KMS-11 (cell line): ENCODE data around the gene GP5.

Experiments used
- H2AFZ ChIP-seq: fragments of 200-600 bp; sonication (generic); 2 replicates; pipeline ENCODE4 v1.6.1; 2016; ENCODE audit warnings: antibody characterized with exemption, mixed run types, low read depth
- H3K27ac ChIP-seq: fragments of 200-600 bp; sonication (generic); 2 replicates; pipeline ENCODE4 v1.6.1; 2016; ENCODE audit warnings: mild to moderate bottlenecking, mixed run types
- H3K27me3 ChIP-seq: fragments of 200-600 bp; sonication (generic); 2 replicates; pipeline ENCODE4 v1.6.1; 2017; ENCODE audit warnings: mild to moderate bottlenecking, low read depth, mixed run types, moderate library complexity; ENCODE audit not compliant: insufficient read depth
- H3K36me3 ChIP-seq: fragments of 200-600 bp; sonication (generic); 2 replicates; pipeline ENCODE4 v1.6.1; 2017; ENCODE audit warnings: mild to moderate bottlenecking, mixed run types; ENCODE audit not compliant: insufficient read depth
- H3K4me1 ChIP-seq: fragments of 200-600 bp; sonication (generic); 2 replicates; pipeline ENCODE4 v1.6.1; 2016; ENCODE audit warnings: mild to moderate bottlenecking, low read depth, mixed run types; ENCODE audit not compliant: poor library complexity, severe bottlenecking
- H3K4me2 ChIP-seq: fragments of 200-600 bp; sonication (generic); 2 replicates; pipeline ENCODE4 v1.7.0; 2016; ENCODE audit warnings: mild to moderate bottlenecking, mixed run types
- H3K4me3 ChIP-seq: fragments of 200-600 bp; sonication (generic); IDR thresholded peaks from 2 replicates; pipeline ENCODE4 v1.6.1; 2017; ENCODE audit warnings: low read depth, low read length, mixed read lengths; ENCODE audit not compliant: insufficient read depth
- H3K79me2 ChIP-seq: fragments of 200-600 bp; sonication (generic); 2 replicates; pipeline ENCODE4 v1.6.1; 2016; ENCODE audit warnings: low read depth, mixed run types; ENCODE audit not compliant: insufficient read depth
- H3K9ac ChIP-seq: fragments of 200-600 bp; sonication (generic); 2 replicates; pipeline ENCODE4 v1.6.1; 2016; ENCODE audit warnings: mild to moderate bottlenecking, mixed run types
- H4K20me1 ChIP-seq: fragments of 200-600 bp; sonication (generic); 2 replicates; pipeline ENCODE4 v1.6.1; 2016; ENCODE audit warnings: mild to moderate bottlenecking, mixed run types; ENCODE audit not compliant: insufficient read depth
- TF ChIP-seq, protein P1 (sequence below): fragments of 200-600 bp; sonication (generic); conservative IDR thresholded peaks from 2 replicates; pipeline ENCODE4 v1.6.1; 2017; ENCODE audit warnings: low read depth, mild to moderate bottlenecking, antibody characterized with exemption, low read length, moderate library complexity, mixed read lengths

The GP5 gene

DNA sequence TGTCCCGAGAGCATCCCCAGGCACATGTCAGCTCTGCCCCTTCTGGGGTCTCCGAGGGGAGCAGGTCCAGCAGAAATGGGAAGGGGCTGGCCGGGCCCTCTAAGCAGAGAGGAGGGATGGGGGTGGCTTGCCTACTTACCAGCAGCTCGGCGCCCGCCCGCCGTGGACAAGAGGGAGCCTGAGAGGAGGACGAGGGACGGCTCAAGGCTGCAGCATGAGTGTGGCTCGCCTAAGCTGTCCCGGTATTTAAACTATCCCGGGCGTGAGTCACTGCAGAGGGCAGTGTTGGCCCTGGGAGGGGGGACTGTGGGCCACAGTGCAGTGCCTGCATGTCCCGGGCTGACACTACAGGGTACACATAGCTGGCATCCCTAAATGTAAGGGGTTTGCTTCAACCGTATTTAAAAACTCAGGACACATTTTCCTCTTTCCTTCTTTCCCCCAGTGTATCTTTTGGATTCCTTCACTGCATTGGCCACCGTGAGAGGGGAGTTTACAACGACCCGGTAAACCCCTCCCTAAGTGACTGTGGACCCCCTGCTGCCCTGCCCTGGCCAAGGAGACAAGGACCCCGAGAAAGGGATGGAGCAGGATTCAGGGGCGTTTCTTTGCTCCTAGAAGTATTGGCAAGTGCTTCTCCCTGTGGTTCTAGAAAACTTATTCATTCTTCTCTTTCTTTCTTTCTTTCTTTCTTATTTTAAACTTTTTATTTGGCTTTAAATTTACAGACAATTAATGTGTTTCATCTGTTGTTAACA, 29.4 kb downstream of the GP5 start, which contains the start of gene LRRC15:
LRRC15 (minus strand) TSS at position 222 of the 758 bp plus-strand sequence. CDS start 8,700 bp downstream, outside the sequence.
- H3K27ac ChIP-seq: no peak within 1 kb of the TSS
- no peaks in the 10 kb centered on the region for H3K4me1 ChIP-seq
- H3K4me3 ChIP-seq: no peak within 1 kb of the TSS
- no peaks in the 10 kb centered on the region for H3K79me2 ChIP-seq
- TF ChIP-seq, protein P1, sequence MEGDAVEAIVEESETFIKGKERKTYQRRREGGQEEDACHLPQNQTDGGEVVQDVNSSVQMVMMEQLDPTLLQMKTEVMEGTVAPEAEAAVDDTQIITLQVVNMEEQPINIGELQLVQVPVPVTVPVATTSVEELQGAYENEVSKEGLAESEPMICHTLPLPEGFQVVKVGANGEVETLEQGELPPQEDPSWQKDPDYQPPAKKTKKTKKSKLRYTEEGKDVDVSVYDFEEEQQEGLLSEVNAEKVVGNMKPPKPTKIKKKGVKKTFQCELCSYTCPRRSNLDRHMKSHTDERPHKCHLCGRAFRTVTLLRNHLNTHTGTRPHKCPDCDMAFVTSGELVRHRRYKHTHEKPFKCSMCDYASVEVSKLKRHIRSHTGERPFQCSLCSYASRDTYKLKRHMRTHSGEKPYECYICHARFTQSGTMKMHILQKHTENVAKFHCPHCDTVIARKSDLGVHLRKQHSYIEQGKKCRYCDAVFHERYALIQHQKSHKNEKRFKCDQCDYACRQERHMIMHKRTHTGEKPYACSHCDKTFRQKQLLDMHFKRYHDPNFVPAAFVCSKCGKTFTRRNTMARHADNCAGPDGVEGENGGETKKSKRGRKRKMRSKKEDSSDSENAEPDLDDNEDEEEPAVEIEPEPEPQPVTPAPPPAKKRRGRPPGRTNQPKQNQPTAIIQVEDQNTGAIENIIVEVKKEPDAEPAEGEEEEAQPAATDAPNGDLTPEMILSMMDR: no peak
- H3K27me3 ChIP-seq: no peaks in the 10 kb centered on the region
- no peak within 1 kb of the TSS for H2AFZ ChIP-seq
- H4K20me1 ChIP-seq: no peaks in the 10 kb centered on the region
- no peak within 1 kb of the TSS for H3K9ac ChIP-seq
- H3K4me2 ChIP-seq: no peak within 1 kb of the TSS
- H3K36me3 ChIP-seq: no peaks in the 10 kb centered on the region

- no peak overlapping the region for H3K27ac ChIP-seq
- H3K9ac ChIP-seq: no peak overlapping the region
- no peaks in the 10 kb centered on the region for H3K36me3 ChIP-seq
These were observed 30.1 kb downstream of the GP5 start for GRCh38 chr3:194368918-194369317.

DNA sequence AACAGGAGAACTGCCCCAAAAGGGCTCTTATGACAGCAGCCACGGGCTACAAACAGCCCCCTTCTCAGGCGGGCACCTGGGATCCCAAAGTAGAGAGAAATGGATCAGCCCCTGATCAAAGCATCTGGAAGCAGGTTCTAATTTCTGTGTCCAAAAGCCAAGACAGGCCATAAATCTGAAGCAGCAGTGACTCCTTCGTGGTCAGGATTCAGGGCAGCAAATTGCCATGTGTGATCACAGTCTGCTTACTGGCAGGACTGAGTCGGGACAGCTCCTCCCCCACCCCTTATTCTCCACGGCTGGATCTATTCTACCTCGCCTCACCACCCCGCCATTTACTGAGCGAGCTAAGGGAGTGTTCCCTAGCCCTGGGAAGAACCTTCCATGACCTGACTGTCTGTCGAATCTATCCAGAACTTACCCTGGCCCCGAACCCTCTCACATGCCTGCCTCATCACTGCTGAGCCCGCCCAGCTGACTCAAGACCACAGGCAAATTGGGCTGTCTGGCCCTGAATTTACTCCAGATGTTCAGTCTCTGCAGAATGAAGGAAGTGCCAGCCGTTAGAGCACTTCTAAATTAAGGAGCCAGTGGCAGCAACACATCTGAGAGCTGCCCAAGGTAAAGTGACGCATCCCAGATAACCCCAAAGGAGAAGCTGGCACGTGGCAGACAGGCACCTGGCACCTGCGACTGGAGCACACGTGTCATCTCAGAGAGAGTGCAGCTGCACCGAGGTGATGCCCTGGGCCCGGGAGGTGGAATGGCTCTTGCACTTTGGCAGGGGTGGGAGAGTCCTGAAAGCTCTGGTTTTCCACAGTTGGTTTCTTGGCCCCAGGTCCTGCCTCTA, 30.8 kb downstream of the GP5 start:
- Histone ChIP-seq H3K27ac (no peak overlapping the region), H3K4me2 (no peak overlapping the region), H2AFZ (no peak overlapping the region), H3K79me2 (no peaks in the 10 kb centered on the region), H3K9ac (no peak overlapping the region), H4K20me1 (no peaks in the 10 kb centered on the region), H3K4me3 (no peak overlapping the region), H3K36me3 (no peaks in the 10 kb centered on the region), H3K4me1 (no peaks in the 10 kb centered on the region), H3K27me3 (no peaks in the 10 kb centered on the region)
- TF ChIP-seq, protein P1: no peak

More at GRCh38 chr3:194368918-194369317, 30.1 kb downstream of the GP5 start:
- Histone ChIP-seq H3K4me2 (no peak overlapping the region), H2AFZ (no peak overlapping the region), H3K27me3 (no peaks in the 10 kb centered on the region), H3K4me3 (no peak overlapping the region), H3K79me2 (no peaks in the 10 kb centered on the region), H4K20me1 (no peaks in the 10 kb centered on the region), H3K4me1 (no peaks in the 10 kb centered on the region)
- TF ChIP-seq, protein P1: no peak

DNA sequence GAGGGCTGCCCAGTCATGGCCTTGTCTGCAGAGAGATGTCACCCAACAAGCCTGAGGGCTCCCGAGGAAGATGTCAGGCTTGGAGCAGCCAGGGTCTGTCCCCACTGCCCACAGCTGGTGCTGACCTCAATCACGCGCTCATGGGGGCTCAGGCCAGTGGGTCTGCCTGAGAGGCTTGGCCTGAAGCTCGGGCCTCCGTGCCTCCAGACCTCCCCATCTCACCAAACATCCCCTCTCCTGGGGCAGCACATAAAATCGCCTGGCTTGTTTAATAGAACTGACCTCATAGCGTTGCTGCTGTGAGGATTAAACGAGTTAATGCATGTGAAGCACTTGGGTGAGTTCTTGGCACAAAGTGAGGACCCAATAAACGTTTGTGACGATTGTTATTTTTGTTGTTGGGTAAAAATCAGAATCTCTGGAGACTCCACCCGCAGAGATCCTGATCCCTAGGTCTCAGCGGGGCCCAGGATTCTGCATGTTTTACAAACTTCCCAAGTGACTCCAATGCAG, 33.0 kb downstream of the GP5 start:
- H2AFZ ChIP-seq: no peak overlapping the region
- no peaks in the 10 kb centered on the region for H4K20me1 ChIP-seq
- H3K9ac ChIP-seq: no peak overlapping the region
- TF ChIP-seq, protein P1: no peak
- no peaks in the 10 kb centered on the region for H3K79me2 ChIP-seq
- no peaks in the 10 kb centered on the region for H3K27me3 ChIP-seq
- no peak overlapping the region for H3K4me3 ChIP-seq
- H3K4me2 ChIP-seq: no peak overlapping the region
- H3K4me1 ChIP-seq: no peaks in the 10 kb centered on the region
- no peaks in the 10 kb centered on the region for H3K36me3 ChIP-seq
- H3K27ac ChIP-seq: no peak overlapping the region
